Stimulated activated CD4-positive, alpha-beta T cell treated with anti-CD3 and anti-CD28 coated beads, TNF-alpha, amount 100 ng/mL, for 48 hours (primary cell): Measurements from ENCODE around the gene KRT26.

Experiments
- DNase-seq, 3 donors: peaks; one replicate each; pipeline ENCODE4 v3.0.0-alpha.2; 2020; ENCODE audit warnings: low read depth in 3 of 3

KRT26 gene

DNA sequence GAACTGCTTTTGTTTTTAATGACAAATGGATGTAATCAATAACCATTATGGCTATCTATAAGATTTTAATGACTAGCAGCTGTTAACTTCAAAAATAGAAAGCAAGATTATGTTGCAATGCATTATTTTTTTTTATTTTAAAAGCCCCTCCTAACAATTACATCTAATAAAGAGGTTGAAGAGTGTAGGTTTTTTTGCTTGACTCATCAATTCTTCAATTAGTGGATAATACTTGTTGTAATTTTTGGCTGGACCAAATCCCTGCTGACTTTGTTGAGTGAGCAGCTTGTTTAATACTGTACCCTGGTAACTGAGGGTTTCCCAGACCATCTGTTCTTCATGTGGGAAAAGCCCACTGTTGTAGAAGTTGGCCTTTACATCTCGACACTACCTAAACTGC is 41.0 kb downstream of the KRT26 start:
- no peak for DNase-seq

DNA sequence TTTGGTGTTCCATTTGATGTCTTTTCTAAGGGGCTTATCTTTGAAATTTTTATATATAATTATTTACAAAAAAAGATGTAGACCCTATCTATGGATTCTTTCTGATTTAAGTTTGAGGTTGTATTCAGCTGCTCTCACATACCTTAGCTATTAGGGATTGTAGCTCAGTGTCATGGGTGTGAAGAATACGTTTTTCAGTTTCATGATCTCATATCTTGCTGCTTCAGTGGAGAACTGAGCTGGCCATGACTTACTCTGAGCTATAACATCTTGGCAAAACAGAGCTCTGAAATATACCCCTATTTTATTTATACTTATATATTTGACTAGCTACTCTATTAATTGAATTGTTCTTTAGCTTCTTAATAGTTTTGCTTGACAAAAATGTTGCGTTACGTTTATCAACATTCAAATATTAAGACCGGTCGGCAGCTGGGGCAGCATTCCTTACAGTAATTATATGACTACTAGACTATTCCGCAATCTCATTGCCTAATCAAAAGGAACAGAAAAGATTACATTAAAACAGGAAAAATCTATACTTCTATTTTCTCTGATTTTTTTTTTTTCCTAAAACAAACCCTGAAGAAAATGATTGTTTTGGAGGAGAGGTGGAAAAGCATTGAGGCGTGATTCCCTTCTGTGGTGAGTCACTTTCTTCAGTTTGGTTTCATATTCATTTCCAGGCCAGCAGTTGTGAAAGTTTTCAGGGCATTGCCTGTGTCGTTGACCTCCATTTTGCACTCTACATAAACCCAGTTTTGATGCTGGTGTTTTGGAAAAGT is 44.4 kb downstream of the KRT26 start:
- no peak for DNase-seq

DNA sequence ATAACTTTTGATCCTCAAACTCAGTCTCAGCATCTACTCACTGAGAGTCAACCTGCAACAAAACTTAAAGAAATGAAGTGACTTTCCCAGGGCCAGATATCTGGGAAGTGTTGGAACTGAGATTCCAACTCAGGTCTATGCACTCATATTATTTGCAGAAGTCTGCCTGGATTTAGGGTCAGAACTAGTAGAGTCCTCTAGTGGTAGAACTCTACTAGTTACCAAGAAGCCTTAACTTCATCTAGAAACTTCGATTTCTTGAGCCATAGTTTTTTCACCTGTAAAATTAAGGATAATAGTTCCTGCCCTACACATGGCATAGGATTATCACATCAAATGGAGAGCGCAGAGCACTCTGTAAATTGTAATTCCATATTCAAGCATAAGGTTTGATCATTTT is 45.1 kb downstream of the KRT26 start:
- no peak for DNase-seq

DNA sequence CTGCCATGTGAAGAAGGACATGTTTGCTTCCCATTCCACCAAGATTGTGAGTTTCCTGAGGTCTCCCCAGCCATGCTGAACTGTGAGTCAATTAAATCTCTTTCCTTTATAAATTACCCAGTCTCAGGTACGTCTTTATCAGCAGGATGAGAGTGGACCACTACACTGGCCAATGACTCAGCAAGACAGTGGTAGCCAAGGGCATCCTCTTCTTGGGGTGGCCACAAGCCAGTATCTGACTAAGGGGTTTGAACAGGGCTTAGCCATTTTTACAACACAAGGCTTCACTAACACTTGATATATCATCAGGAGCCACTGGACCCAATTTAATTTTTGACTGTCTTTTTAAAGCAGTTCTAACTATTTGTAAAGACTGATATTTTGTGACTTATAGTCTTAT is 47.3 kb downstream of the KRT26 start:
- DNase-seq: no peak

DNA sequence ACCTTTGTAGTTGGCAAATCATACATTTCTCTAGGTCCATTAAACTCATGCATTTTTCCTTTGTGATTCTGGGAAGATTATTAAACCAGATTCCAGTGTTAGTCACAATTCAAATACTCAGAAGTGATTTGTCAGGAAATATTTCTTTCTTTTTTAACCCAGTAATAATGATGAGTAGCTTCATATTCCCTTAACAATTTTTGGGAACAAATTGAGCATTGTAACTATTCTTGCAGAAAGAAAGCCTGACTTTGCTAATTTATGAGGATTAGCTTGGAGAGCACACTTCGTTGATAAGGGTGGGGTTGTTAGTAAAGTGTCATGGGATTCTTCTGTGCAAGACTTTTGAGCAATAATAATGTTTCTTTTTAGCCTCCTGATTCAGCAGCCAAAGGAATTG is 49.8 kb downstream of the KRT26 start:
- DNase-seq: no peak

DNA sequence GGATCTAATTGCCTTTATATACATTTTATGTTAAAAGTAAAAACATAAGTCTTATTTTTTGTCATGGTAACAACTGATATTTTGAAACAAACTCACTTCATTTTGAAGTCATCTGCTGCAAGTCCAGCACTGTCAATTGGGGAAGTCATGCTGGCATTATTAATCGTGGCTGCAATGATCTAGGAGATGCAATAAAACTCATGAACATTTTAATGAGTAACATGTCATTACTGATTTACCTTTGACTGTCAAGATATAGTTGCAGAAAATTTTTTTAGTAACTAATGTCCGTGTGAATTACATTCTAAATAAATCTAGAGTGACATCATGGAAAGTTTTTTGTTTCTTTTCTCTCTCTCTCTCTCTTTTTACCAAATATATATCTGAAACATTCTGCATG is 51.1 kb downstream of the KRT26 start:
- DNase-seq: no peak

DNA sequence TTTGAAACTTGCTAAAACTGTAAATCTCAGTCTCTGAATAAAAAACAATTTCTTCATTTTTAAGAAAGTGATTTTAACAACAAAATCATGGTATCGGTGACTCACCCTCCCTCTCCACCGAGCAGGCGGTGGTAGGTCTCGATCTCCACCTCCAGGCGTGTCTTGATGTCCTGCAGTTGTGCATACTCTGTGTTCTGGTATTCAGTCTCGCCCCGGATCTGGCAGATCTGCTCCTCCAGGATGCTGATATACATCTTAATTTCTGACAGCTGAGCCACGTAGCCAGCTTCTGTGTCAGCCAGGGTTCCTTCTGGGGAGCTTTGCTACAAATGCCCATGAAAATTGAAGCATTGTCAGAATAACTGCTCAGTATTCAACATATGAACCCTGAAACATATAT is 53.1 kb downstream of the KRT26 start:
- no peak for DNase-seq

DNA sequence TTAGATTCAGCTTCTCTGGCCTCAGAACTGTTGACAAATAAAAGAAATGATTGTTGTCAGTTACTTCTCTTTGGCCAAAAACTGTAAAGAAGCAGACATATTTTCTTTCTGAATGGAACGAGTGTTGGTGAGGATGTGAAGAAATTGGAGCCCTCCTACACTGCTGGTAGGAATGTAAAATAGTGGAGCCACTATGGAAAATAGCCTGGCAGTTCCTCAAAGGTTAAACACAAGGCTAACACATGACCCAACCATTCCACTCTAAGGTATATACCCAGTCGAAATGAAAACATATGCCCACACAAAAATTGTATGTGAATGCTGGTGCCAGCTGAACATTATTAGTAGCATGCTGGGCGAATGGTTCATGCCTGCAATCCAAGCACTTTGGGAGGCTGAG is 54.2 kb downstream of the KRT26 start:
- no peak for DNase-seq
